Urinary bladder (tissue), 4 donors: ENCODE measurements around the gene PCCA. TPM values are rescaled to one million over a fixed set of nuclear protein-coding genes. Genes with fewer than 3 reads are reported as not detected.

Experiments used
- DNase-seq: peaks from one replicate; pipeline ENCODE4 v3.0.0-alpha.2; 2015; ENCODE audit errors: extremely low spot score
- H3K27ac ChIP-seq: one replicate; pipeline ENCODE4 v1.5.1; 2013; ENCODE audit warnings: low read depth, mild to moderate bottlenecking, moderate library complexity
- H3K36me3 ChIP-seq: one replicate; pipeline ENCODE4 v1.6.1; 2013; ENCODE audit warnings: mild to moderate bottlenecking, moderate library complexity; ENCODE audit not compliant: insufficient read depth
- H3K4me1 ChIP-seq: one replicate; pipeline ENCODE4 v1.6.1; 2013; ENCODE audit warnings: mild to moderate bottlenecking, moderate library complexity; ENCODE audit not compliant: insufficient read depth
- H3K4me3 ChIP-seq: one replicate; pipeline ENCODE4 v1.5.1; 2013; ENCODE audit warnings: low read depth, low read length
- WGBS: extraction: QIAGEN DNeasy Blood & Tissue Kit; methylation state at CpG from one replicate; pipeline ENCODE4 v1.1.7; 2013; 5-methylcytosine and 5-hydroxymethylcytosine counted together
- polyA plus RNA-seq: library from polyadenylated mRNA; stranded (reverse); fragments of 200-250 nt; gene quantifications from one replicate; pipeline ENCODE4 v1.2.3, GENCODE V29; 2013
- total RNA-seq: library from RNA; depleted of rRNA; stranded (reverse); fragments of >200 nt; gene quantifications from one replicate; pipeline ENCODE4 v1.2.3, GENCODE V29; 2014
- donor health status: healthy with polysubstance abuse.
- donor health status: healthy.

PCCA gene
- total and polyA plus RNA-seq, 2 donors = 24.7 to 122 TPM

DNA sequence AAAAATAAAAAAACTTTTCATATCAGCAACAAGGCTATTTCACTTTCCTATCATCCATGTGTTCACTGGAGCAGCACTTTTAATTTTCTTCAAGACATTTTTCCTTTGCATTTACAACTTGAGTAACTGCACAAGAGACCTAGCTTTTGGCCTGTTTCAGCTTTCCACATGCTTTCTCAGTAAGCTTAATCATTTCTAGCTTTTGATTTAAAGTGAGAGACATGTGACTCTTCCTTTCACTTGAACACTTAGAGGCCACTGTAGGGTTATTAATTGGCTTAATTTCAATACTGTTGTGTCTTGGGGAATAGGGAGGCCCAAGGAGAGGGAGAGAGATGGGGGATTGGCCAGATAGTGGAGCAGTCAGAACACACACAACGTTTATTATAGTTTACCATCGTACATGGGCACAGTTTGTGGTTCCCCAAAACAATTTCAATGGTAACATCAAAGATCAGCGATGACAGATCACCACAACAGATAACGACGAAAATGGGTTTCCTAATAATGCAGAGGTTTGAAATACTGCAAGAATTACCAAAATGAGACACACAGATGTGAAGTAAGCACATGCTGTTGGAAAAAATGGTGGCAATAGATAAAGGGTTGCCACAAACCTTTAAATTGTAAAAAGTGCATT, 382.1 kb downstream of the PCCA start:
- H3K36me3 ChIP-seq = no peaks in the 10 kb centered on the region
- 78% methylated on average over 5 of the region's 5 CpGs for WGBS
- H3K4me3 ChIP-seq = no peak overlapping the region
- H3K27ac ChIP-seq = no peak overlapping the region
- DNase-seq = no peak
- no peaks in the 10 kb centered on the region for H3K4me1 ChIP-seq

DNA sequence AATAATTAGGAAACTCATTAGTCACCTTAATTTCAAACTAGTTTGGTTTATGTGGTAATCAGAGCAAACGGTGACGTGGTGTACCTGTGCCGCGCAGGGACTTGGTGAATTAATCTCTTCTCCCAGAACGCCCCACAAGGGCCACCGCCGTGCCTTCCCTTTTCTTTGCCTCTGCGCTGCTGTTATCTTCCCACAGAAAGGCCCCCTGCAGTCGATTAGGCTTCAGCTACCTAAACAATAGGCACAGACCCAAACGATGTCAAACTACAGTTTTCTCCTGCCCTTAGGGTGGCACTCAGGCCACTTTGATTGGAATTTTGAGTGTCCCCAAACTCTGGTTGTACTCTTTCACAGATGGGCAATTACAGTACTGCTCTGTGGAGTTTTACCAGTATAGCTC, 384.2 kb downstream of the PCCA start:
- H3K4me3 ChIP-seq = no peak overlapping the region
- H3K36me3 ChIP-seq = no peaks in the 10 kb centered on the region
- no peak overlapping the region for H3K27ac ChIP-seq
- DNase-seq = no peak
- H3K4me1 ChIP-seq = no peaks in the 10 kb centered on the region
- 77% methylated on average over 10 of the region's 10 CpGs for WGBS

DNA sequence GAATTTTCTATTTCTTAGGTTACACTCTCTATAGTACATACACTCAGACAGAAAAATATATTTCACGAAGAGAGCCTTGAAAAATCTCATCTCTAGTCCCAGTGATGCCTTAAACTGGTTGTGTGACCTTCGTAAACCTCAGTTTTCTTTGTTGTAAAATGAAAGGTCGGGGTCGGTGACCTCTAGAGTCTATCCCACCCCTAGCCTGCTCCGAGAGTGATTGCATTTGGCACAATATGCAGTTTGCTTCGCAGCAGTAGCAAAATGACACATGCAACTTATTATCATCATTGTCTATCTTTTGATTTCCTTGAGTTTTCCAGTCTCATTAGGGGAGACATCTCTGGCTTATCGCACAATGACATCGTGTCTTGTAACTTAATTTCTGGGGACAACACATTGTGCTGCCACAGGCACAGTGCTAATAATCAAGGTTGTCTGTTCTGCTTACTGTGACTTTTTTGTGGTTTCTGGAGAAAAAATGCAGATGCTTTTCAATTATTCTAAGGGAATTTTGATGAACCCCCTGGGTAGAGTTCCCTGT, 384.7 kb downstream of the PCCA start:
- 88% methylated on average over 8 of the region's 8 CpGs for WGBS
- H3K27ac ChIP-seq = no peak overlapping the region
- H3K4me3 ChIP-seq = no peak overlapping the region
- no peak for DNase-seq
- H3K36me3 ChIP-seq = no peaks in the 10 kb centered on the region
- H3K4me1 ChIP-seq = no peaks in the 10 kb centered on the region

DNA sequence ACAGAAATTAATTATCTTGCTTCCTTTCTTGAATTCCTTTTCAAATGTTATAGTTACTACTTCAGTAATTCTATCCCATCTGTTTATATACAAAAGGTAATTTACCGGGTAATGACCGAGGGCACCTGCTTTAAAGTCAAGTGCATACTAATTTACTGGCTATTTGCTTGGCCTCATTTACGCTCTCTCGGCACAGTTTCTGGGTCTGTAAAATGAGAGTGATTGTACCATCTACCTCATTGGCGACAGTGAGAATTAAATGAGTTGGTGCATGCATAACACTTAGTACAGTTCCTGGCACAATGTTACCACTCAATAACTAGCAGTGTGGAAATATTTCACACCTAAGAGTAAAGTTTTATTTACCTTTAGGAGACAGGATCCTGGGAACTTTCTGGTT, 388.1 kb downstream of the PCCA start:
- Histone ChIP-seq H3K27ac (no peak overlapping the region), H3K4me3 (no peak overlapping the region), H3K4me1 (no peaks in the 10 kb centered on the region), H3K36me3 (no peaks in the 10 kb centered on the region)
- no peak for DNase-seq
- 91% methylated on average over 5 of the region's 5 CpGs for WGBS

DNA sequence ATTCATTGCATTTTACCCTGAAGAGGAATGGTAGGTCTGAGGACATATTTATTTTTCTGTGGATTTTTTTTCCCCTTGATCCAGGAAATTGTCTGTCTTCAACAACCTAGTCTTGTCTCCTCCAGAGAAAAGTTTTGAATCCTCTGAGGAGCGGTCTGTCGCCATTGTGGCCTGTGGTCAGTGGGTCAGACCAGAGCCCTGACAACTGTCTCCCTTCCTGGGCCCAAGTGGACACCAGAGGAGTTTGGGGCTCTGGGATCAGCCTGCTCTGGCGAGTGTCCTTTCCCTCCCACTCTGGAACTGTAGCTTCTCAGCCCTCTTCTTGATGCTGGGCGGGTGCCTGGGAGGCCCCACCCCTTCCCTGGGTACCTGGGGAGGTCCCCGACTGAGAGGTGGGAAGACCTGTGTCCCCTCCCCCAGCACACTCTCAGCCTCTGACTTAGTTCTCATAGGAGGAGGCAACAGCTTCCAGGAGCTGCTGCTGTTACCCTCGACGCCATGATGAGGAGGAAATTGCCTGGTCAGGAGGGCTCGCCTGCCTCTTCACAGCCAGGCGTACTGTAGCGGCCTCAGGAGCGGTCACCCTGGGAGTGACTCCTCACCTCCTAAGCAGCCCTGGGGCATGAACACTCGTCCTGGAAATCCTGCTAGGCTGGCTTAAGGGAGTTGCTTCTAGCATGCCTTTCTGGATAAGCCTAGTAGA, 389.4 kb downstream of the PCCA start:
- H3K36me3 ChIP-seq = no peaks in the 10 kb centered on the region
- H3K27ac ChIP-seq = no peak overlapping the region
- no peak for DNase-seq
- H3K4me3 ChIP-seq = no peak overlapping the region
- WGBS = 87% methylated on average over 12 of the region's 12 CpGs
- H3K4me1 ChIP-seq = no peaks in the 10 kb centered on the region

DNA sequence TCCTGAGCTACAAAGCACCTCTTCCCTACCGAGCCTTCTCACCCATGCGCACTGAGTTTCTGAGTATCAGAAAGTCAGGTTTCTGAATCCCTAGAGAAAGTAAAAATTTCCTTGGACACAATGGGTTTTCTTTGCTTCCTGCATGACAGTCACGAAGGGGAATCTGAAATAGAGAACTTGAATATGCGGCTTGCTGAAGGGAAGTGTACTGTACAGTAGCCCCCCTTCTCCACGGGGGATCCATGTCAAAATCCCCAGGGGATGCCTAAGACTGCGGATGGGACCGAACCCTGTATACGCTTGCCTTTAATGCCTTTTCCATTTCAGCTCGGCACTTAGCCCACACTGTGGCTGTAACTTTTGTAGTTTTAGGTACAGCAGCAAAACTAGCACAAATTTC, 391.8 kb downstream of the PCCA start:
- no peak overlapping the region for H3K4me3 ChIP-seq
- no peak overlapping the region for H3K27ac ChIP-seq
- no peak for DNase-seq
- WGBS = 93% methylated on average over 9 of the region's 9 CpGs
- H3K4me1 ChIP-seq = no peaks in the 10 kb centered on the region
- no peaks in the 10 kb centered on the region for H3K36me3 ChIP-seq

DNA sequence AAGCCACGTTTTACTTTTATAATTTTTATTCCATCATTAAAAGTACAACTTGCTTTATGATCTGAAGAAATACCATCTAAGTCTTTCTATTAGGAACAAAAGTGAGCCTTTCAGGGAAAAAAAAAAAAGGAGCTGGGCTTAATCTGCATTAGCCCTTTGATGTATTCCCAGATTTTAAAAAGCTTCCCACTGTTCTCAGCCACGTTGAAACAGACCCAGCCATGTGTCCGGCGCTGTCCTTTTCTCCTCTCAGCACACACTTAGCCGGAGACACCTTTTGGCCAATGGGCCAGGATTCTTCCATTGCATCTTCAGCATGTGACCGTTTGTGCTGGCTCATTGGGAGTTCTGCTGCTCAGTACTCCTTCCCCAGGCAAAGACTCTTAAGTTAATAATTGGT, 394.2 kb downstream of the PCCA start:
- no peak overlapping the region for H3K27ac ChIP-seq
- H3K36me3 ChIP-seq = no peaks in the 10 kb centered on the region
- no peak for DNase-seq
- no peaks in the 10 kb centered on the region for H3K4me1 ChIP-seq
- no peak overlapping the region for H3K4me3 ChIP-seq
- 82% methylated on average over 6 of the region's 6 CpGs for WGBS

DNA sequence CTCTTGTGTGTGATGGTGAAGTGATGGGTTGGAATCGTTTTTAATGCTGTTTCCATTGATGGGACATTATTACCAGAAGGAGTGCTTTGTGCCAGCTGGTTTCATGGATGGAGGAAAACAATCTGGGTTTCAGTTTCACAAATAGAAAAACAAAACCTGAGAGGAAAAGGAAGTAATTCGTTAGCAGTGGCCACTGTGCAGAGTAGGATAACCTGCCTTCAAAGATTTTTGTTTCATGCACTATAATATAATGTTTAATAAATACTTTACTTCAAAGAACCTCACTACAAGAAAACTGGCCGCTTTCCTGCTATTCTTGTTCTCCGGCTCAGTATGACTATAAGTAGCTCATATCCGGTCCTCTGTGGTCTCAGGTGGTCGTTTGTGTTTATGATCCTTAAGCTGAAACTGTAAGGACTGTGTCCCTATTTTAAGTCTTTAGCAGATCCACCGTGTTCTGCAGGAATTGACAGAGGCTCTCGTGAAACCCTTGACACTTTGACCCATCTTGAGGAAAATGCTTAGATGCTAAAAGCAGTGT, 395.0 kb downstream of the PCCA start:
- Histone ChIP-seq H3K4me1 (no peaks in the 10 kb centered on the region), H3K4me3 (no peak overlapping the region), H3K36me3 (no peaks in the 10 kb centered on the region), H3K27ac (no peak overlapping the region)
- DNase-seq = no peak
- WGBS = 67% methylated on average over 8 of the region's 8 CpGs

DNA sequence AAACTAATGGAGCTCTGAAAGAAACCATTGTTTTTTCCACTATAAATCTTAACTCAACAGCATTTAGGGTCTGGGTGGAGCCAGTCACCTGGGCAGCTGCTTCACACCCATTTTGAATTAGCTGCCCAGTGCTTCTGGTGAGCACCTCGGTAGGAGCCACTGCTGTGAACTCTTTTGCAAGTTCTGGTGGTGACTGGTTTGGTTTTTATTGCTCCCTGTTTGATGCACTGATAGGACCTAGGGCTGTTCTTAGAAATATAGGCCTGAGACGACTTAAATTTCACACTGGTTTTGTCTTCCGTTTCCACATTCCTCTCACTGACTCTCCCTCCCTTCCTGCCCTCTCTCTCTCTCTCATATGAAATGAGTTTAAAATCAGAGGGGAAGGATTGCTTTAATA, 395.8 kb downstream of the PCCA start:
- Histone ChIP-seq H3K36me3 (no peaks in the 10 kb centered on the region), H3K27ac (no peak overlapping the region), H3K4me1 (no peaks in the 10 kb centered on the region), H3K4me3 (no peak overlapping the region)
- WGBS = 82% methylated on average over 3 of the region's 3 CpGs
- no peak for DNase-seq

DNA sequence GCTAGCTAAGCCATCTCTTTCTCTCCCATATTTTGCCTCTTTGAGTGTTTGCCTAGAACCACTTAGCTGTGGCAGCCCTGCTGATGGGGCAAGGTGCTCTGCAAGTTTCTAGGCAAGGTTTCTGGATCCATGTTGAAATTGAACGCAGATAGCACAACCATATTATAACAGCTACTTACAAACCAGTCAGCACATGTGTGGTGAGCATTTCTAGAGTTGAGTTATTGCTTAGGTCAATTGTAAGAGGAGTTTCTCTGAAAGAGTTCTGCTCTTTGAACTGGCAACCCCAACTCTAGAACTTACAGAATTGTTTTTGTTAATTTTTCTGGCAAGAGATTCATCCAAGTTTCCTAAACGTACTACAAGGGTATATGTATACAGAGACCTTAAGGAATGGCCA, 396.4 kb downstream of the PCCA start:
- WGBS = 81% methylated on average over 2 of the region's 2 CpGs
- Histone ChIP-seq H3K4me3 (no peak overlapping the region), H3K36me3 (no peaks in the 10 kb centered on the region), H3K4me1 (no peaks in the 10 kb centered on the region), H3K27ac (no peak overlapping the region)
- DNase-seq = no peak

DNA sequence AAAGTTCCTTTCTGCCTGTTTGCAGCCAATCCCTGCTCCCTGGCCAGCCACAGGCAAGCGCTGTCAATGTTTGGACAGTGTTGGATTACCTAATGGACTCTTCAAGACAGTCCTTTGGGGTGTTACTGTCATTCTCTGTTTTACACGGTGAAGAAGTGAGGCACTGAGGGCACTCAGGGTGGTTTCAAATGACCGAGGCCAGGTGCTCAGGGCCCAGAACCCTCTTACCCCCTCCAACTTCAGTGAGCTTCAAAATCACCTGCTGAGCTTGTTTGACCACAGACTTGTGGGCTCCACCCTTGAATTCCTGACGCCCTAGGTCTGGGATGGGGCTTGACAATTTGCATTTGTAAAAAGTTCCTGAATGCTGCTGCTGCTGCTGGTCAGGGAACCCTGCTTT, 401.8 kb downstream of the PCCA start:
- WGBS = 68% methylated on average over 4 of the region's 4 CpGs
- Histone ChIP-seq H3K4me3 (no peak overlapping the region), H3K36me3 (no peaks in the 10 kb centered on the region), H3K27ac (no peak overlapping the region), H3K4me1 (no peaks in the 10 kb centered on the region)
- peak; percentile 14 for DNase-seq

DNA sequence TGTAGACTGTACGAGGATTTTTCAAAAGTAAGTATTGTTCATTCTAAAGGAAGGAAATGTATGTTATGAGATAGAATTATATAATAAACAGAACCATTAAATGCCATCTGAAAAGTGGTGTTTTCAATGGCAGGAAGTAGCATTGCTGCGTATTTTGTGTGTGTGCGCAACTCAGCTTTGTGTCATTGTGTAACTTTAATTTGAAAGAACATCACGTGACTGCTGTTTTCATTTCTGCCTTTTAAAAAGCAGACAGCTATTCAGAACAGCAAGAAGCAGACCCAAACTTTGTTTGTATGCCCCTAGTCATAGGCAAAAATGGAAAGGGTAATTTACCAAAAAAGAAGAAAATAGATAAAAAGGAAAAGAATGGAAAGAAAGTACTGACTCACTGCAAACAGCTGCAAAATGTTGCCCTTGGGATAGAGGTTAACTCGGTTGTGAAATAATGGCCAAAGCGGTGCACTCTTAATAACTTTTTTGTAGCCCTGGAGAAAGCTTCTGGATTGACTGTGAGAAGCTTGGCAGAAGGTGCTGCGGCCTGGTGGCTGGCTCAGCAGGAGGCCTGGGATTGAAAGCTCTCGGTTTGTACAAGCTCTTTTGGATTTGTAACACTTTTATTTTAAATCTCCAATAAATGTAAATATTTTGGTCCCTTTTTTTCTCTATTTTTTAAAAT, 402.4 kb downstream of the PCCA start:
- Histone ChIP-seq H3K27ac (no peak overlapping the region), H3K36me3 (no peaks in the 10 kb centered on the region), H3K4me1 (no peaks in the 10 kb centered on the region), H3K4me3 (no peak overlapping the region)
- 69% methylated on average over 8 of the region's 8 CpGs for WGBS
- no peak for DNase-seq

DNA sequence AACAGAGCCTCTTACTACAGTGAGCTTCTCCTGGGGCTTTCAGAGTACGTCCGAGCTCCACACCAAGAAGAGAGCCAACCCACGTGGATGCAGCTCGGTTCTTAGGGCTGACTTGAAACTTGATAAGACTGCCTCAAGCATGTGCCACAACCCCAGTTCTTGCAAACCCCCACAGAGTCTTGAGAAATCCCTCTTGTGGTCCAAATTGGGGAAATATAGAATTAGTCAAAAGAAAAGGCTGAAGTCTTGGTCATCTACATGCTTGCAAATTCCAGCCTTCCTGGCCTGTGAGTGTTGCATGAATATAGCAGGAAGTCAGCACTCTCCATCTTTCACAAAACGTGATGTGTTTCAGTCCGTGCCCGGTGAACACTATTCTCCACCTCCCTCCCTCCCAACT, 404.5 kb downstream of the PCCA start:
- no peak overlapping the region for H3K4me3 ChIP-seq
- H3K27ac ChIP-seq = no peak overlapping the region
- DNase-seq = no peak
- no peaks in the 10 kb centered on the region for H3K4me1 ChIP-seq
- no peaks in the 10 kb centered on the region for H3K36me3 ChIP-seq
- WGBS = 96% methylated on average over 7 of the region's 7 CpGs

DNA sequence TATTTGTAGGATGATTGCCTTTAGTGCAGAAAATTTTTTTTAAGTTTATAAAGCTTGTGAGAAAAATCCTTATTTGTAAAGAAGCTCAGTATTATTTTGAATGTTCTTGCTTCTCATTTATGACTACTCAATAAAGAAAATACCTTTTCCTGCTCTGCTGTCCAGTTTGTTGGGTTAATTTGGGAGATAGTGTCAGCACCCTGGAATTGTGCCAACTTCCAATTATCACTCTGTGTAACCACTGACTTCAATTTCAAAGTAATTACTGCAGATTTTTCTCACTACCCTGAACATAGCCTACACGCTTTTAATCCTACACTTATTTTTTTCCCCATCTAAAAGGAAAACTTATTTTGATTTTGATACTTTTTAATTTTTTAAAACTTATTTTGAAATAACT, 406.6 kb downstream of the PCCA start:
- no peak overlapping the region for H3K27ac ChIP-seq
- H3K4me3 ChIP-seq = no peak overlapping the region
- H3K36me3 ChIP-seq = no peaks in the 10 kb centered on the region
- no peak for DNase-seq
- 98% methylated on average over 1 of the region's 1 CpG for WGBS
- H3K4me1 ChIP-seq = no peaks in the 10 kb centered on the region
